Hematopoietic multipotent progenitor cell treated with erythropoietin and hydrocortisone succinate and interleukin-3 and kit ligand, for 4 days (in vitro differentiated cells): Measurements from ENCODE around the gene HDDC2.
"Not testable (repeated sequence)": the region's sequence is repeated elsewhere in the genome, so short reads cannot be mapped to it uniquely, and the experiment has no call there.

Experiments used
- DNase-seq: peaks from one replicate; pipeline ENCODE4 v3.0.0-alpha.2; 2015

HDDC2 gene

GRCh38 chr6:125306756-125307149, 5.0 kb upstream of the HDDC2 start:
- DNase-seq: no peak

- DNase-seq: no peak
These were observed 3.3 kb upstream of the HDDC2 start for GRCh38 chr6:125304970-125305660.

- DNase-seq: peak; percentile 17
These were observed 1.7 kb upstream of the HDDC2 start for GRCh38 chr6:125303512-125303854.

- no peak for DNase-seq
These were observed 1.2 kb upstream of the HDDC2 start for GRCh38 chr6:125302840-125303511.

- DNase-seq: no peak
These were observed 754 bp downstream of the HDDC2 start for GRCh38 chr6:125300992-125301434.

- no peak for DNase-seq
These were observed 2.5 kb downstream of the HDDC2 start for GRCh38 chr6:125299257-125299656.

GRCh38 chr6:125296471-125296870, 5.3 kb downstream of the HDDC2 start:
- DNase-seq: no peak

GRCh38 chr6:125294925-125295324, 6.8 kb downstream of the HDDC2 start:
- DNase-seq: no peak

GRCh38 chr6:125294036-125294435, 7.7 kb downstream of the HDDC2 start:
- DNase-seq: no peak

GRCh38 chr6:125293587-125293986, 8.2 kb downstream of the HDDC2 start:
- DNase-seq: no peak

- DNase-seq: no peak
These were observed 14.0 kb downstream of the HDDC2 start for GRCh38 chr6:125287718-125288117.

GRCh38 chr6:125285936-125286335, 15.8 kb downstream of the HDDC2 start:
- no peak for DNase-seq

GRCh38 chr6:125285353-125285752, 16.4 kb downstream of the HDDC2 start:
- no peak for DNase-seq

- not testable (repeated sequence) for DNase-seq
These were observed 19.3 kb downstream of the HDDC2 start for GRCh38 chr6:125282470-125282869.

- not testable (repeated sequence) for DNase-seq
These were observed 21.3 kb downstream of the HDDC2 start for GRCh38 chr6:125280370-125281035.

GRCh38 chr6:125279961-125280360, 21.8 kb downstream of the HDDC2 start:
- no peak for DNase-seq

- DNase-seq: no peak
These were observed 23.9 kb downstream of the HDDC2 start for GRCh38 chr6:125277838-125278237.

- DNase-seq: no peak
These were observed 26.0 kb downstream of the HDDC2 start for GRCh38 chr6:125275779-125276178.

- no peak for DNase-seq
These were observed 26.8 kb downstream of the HDDC2 start for GRCh38 chr6:125274935-125275334.

- DNase-seq: no peak
These were observed 27.8 kb downstream of the HDDC2 start for GRCh38 chr6:125273965-125274364.

GRCh38 chr6:125273251-125273650, 28.5 kb downstream of the HDDC2 start:
- DNase-seq: no peak

- no peak for DNase-seq
These were observed 30.1 kb downstream of the HDDC2 start for GRCh38 chr6:125271486-125272159.

GRCh38 chr6:125270380-125270779, 31.4 kb downstream of the HDDC2 start:
- DNase-seq: no peak
